ENCODE results near the gene TRIM69. TPM values are rescaled to one million over a fixed set of nuclear protein-coding genes. Genes with fewer than 3 reads are reported as not detected.
"Not testable (repeated sequence)": the region's sequence is repeated elsewhere in the genome, so short reads cannot be mapped to it uniquely, and the experiment has no call there.

The TRIM69 gene
- total RNA-seq, 1 experiment from 2014 or later, result 6.7 TPM

- H3K36me3 Mint-ChIP-seq (ENCODE audit: insufficient read depth, unreplicated experiment), result no peaks in the 10 kb centered on the region
- Histone ChIP-seq H3K27me3 (replicated peaks; ENCODE audit: control insufficient read depth, insufficient read depth, low read length) (no peaks in the 10 kb centered on the region), H3K36me3 (ENCODE audit: control insufficient read depth, insufficient read depth, low read length) (no peaks in the 10 kb centered on the region), H3K4me3 (ENCODE audit: low read depth, low read length) (no peak overlapping the region), H3K4me1 (no peaks in the 10 kb centered on the region), H3K9me3 (no peaks in the 10 kb centered on the region)
- BruUV-seq (replicated peaks), result no TSS peak
- H3K9me3 Mint-ChIP-seq (ENCODE audit: unreplicated experiment), result peaks cover 12% of the 10 kb centered on the region
- H3K27ac Mint-ChIP-seq (ENCODE audit: unreplicated experiment), result no peak overlapping the region
- H3K4me3 Mint-ChIP-seq (ENCODE audit: unreplicated experiment), result no peak overlapping the region
- no peak for DNase-seq
- intact Hi-C loops (cut with micrococcal nuclease; ENCODE audit: unreplicated experiment), result no loop called here
- POLR2A ChIA-PET, result no interaction called here
- CTCF ChIA-PET, result no interaction called here
- H3K4me1 Mint-ChIP-seq (ENCODE audit: low read depth, unreplicated experiment), result no peaks in the 10 kb centered on the region
- no peak for TF ChIP-seq CTCF (IDR thresholded peaks at IDR 0.05; ENCODE audit: insufficient read depth in 1 of 2, low read depth in 1 of 2, low read length in 1 of 2, severe bottlenecking in 1 of 2, unreplicated experiment in 1 of 2)
- peaks cover 14% of the 10 kb centered on the region for H3K27me3 Mint-ChIP-seq (ENCODE audit: insufficient read depth, unreplicated experiment)
These were observed 28.7 kb downstream of the TRIM69 start for GRCh38 chr15:44765036-44765435.

GRCh38 chr15:44769521-44769920 is 33.2 kb downstream of the TRIM69 start:
- Mint-ChIP-seq H3K4me1 (ENCODE audit: low read depth, unreplicated experiment) (no peaks in the 10 kb centered on the region), H3K36me3 (ENCODE audit: insufficient read depth, unreplicated experiment) (no peaks in the 10 kb centered on the region), H3K27ac (ENCODE audit: unreplicated experiment) (no peak overlapping the region), H3K9me3 (ENCODE audit: unreplicated experiment) (peaks cover 19% of the 10 kb centered on the region), H3K27me3 (ENCODE audit: insufficient read depth, unreplicated experiment) (peaks cover 5% of the 10 kb centered on the region), H3K4me3 (ENCODE audit: unreplicated experiment) (no peak overlapping the region)
- BruUV-seq (replicated peaks), result no TSS peak
- intact Hi-C loops (cut with micrococcal nuclease; ENCODE audit: unreplicated experiment), result no loop called here
- Histone ChIP-seq H3K9me3 (0 out of 2 replicates have a peak, but pooled peaks cover 4% of the 10 kb centered on the region), H3K4me1 (no peaks in the 10 kb centered on the region), H3K4me3 (ENCODE audit: low read depth, low read length) (no peak overlapping the region), H3K27me3 (replicated peaks; ENCODE audit: control insufficient read depth, insufficient read depth, low read length) (no peaks in the 10 kb centered on the region), H3K36me3 (ENCODE audit: control insufficient read depth, insufficient read depth, low read length) (no peaks in the 10 kb centered on the region)
- DNase-seq, result no peak
- CTCF ChIA-PET, result no interaction called here
- POLR2A ChIA-PET, result no interaction called here
- TF ChIP-seq CTCF (IDR thresholded peaks at IDR 0.05; ENCODE audit: insufficient read depth in 1 of 2, low read depth in 1 of 2, low read length in 1 of 2, severe bottlenecking in 1 of 2, unreplicated experiment in 1 of 2), result no peak

- DNase-seq, result peak in 1 of 2 experiments; percentile 7
- peaks cover 19% of the 10 kb centered on the region for H3K9me3 Mint-ChIP-seq (ENCODE audit: unreplicated experiment)
- H3K36me3 ChIP-seq (ENCODE audit: control insufficient read depth, insufficient read depth, low read length); H3K27me3 Mint-ChIP-seq (ENCODE audit: insufficient read depth, unreplicated experiment); POLR2A ChIA-PET; H3K36me3 Mint-ChIP-seq (ENCODE audit: insufficient read depth, unreplicated experiment); H3K27me3 ChIP-seq (replicated peaks; ENCODE audit: control insufficient read depth, insufficient read depth, low read length); intact Hi-C loops (cut with micrococcal nuclease; ENCODE audit: unreplicated experiment); H3K4me1 ChIP-seq; H3K4me3 Mint-ChIP-seq (ENCODE audit: unreplicated experiment); CTCF ChIA-PET; H3K27ac Mint-ChIP-seq (ENCODE audit: unreplicated experiment); BruUV-seq (replicated peaks); H3K4me1 Mint-ChIP-seq (ENCODE audit: low read depth, unreplicated experiment); H3K4me3 ChIP-seq (ENCODE audit: low read depth, low read length); H3K9me3 ChIP-seq: not testable (repeated sequence)
These were observed 34.4 kb downstream of the TRIM69 start for GRCh38 chr15:44770715-44771114.

- Histone ChIP-seq H3K4me3 (ENCODE audit: low read depth, low read length) (no peak overlapping the region), H3K4me1 (no peaks in the 10 kb centered on the region), H3K27me3 (replicated peaks; ENCODE audit: control insufficient read depth, insufficient read depth, low read length) (no peaks in the 10 kb centered on the region), H3K36me3 (ENCODE audit: control insufficient read depth, insufficient read depth, low read length) (no peaks in the 10 kb centered on the region), H3K9me3 (0 out of 2 replicates have a peak, but pooled peaks cover 4% of the 10 kb centered on the region)
- no peak for TF ChIP-seq CTCF (IDR thresholded peaks at IDR 0.05; ENCODE audit: insufficient read depth in 1 of 2, low read depth in 1 of 2, low read length in 1 of 2, severe bottlenecking in 1 of 2, unreplicated experiment in 1 of 2)
- no TSS peak for BruUV-seq (replicated peaks)
- Mint-ChIP-seq H3K27me3 (ENCODE audit: insufficient read depth, unreplicated experiment) (no peaks in the 10 kb centered on the region), H3K36me3 (ENCODE audit: insufficient read depth, unreplicated experiment) (no peaks in the 10 kb centered on the region), H3K4me1 (ENCODE audit: low read depth, unreplicated experiment) (no peaks in the 10 kb centered on the region), H3K4me3 (ENCODE audit: unreplicated experiment) (no peak overlapping the region), H3K9me3 (ENCODE audit: unreplicated experiment) (peaks cover 7% of the 10 kb centered on the region), H3K27ac (ENCODE audit: unreplicated experiment) (no peak overlapping the region)
- ChIA-PET CTCF (no interaction called here), POLR2A (no interaction called here)
- intact Hi-C loops (cut with micrococcal nuclease; ENCODE audit: unreplicated experiment), result no loop called here
- no peak for DNase-seq
These were observed 39.6 kb downstream of the TRIM69 start for GRCh38 chr15:44775953-44776352.
